GM12891 (cell line): ENCODE data around the gene TRAF7.
"Not testable (repeated sequence)": the region's sequence is repeated elsewhere in the genome, so short reads cannot be mapped to it uniquely, and the experiment has no call there.

Experiments used
- DNase-seq: peaks from one replicate; pipeline ENCODE4 v3.0.0; 2011; ENCODE audit warnings: low spot score; ENCODE audit not compliant: insufficient read length
- FAIRE-seq: peaks from 2 replicates; lab custom pipeline; 2011; peaks lifted over from hg19 to GRCh38; lab: Jason Lieb, UNC
- PAX5 ChIP-seq: IDR thresholded peaks from 2 replicates; pipeline ENCODE4 v1.6.1; 2011; ENCODE audit warnings: low read length, moderate library complexity, mild to moderate bottlenecking; ENCODE audit not compliant: insufficient read depth, severe bottlenecking
- POLR2A ChIP-seq: IDR thresholded peaks from 2 replicates; pipeline ENCODE4 v1.6.1; 2011; ENCODE audit warnings: low read depth, low read length, control low read depth
- POLR2AphosphoS5 ChIP-seq: IDR thresholded peaks from 2 replicates; pipeline ENCODE4 v1.6.1; 2011; ENCODE audit warnings: low read depth, low read length, control low read depth
- POU2F2 ChIP-seq: IDR thresholded peaks from 2 replicates; pipeline ENCODE4 v1.6.1; 2011; ENCODE audit warnings: low read depth, mild to moderate bottlenecking, control low read depth, low read length, moderate library complexity
- SPI1 ChIP-seq: IDR thresholded peaks from 2 replicates; pipeline ENCODE4 v1.6.1; 2011; ENCODE audit warnings: low read depth, low read length, control low read depth
- TAF1 ChIP-seq: IDR thresholded peaks from 2 replicates; pipeline ENCODE4 v1.6.1; 2011; ENCODE audit warnings: low read depth, low read length, control low read depth

The TRAF7 gene

GRCh38 chr16:2129890-2130447 lies 25.6 kb upstream of the TRAF7 start:
- FAIRE-seq, DNase-seq: not testable (repeated sequence)

- DNase-seq, FAIRE-seq: not testable (repeated sequence)
These were observed 21.8 kb upstream of the TRAF7 start for GRCh38 chr16:2133797-2134196.

GRCh38 chr16:2135071-2135470 lies 20.5 kb upstream of the TRAF7 start:
- not testable (repeated sequence) for DNase-seq, FAIRE-seq

GRCh38 chr16:2135770-2136490 lies 19.7 kb upstream of the TRAF7 start, which contains the start of gene PKD1:
TSS of gene PKD1 (minus strand) at chr16:2135898. CDS start at chr16:2135689, 209 bp downstream.
- DNase-seq, result not testable (repeated sequence)
- FAIRE-seq, result peak; percentile 86

GRCh38 chr16:2142942-2143877 lies 12.4 kb upstream of the TRAF7 start:
- no peak for TF ChIP-seq POLR2AphosphoS5
- no peak for TF ChIP-seq SPI1
- no peak for TF ChIP-seq TAF1
- no peak for TF ChIP-seq POLR2A
- TF ChIP-seq POU2F2, result no peak
- no peak for TF ChIP-seq PAX5
- FAIRE-seq (no peak), DNase-seq (no peak)

GRCh38 chr16:2143878-2144485 lies 11.6 kb upstream of the TRAF7 start:
- DNase-seq, result no peak
- no peak for FAIRE-seq
- no peak for TF ChIP-seq TAF1
- TF ChIP-seq SPI1, result no peak
- TF ChIP-seq POLR2A, result no peak
- no peak for TF ChIP-seq POLR2AphosphoS5
- no peak for TF ChIP-seq PAX5
- no peak for TF ChIP-seq POU2F2

GRCh38 chr16:2145843-2146242 lies 9.7 kb upstream of the TRAF7 start:
- no peak for DNase-seq
- TF ChIP-seq POLR2A, result no peak
- TF ChIP-seq POU2F2, result no peak
- no peak for TF ChIP-seq SPI1
- TF ChIP-seq TAF1, result no peak
- no peak for TF ChIP-seq PAX5
- TF ChIP-seq POLR2AphosphoS5, result no peak
- no peak for FAIRE-seq

- no peak for DNase-seq
- TF ChIP-seq POLR2A, result no peak
- TF ChIP-seq POU2F2, result no peak
- no peak for TF ChIP-seq SPI1
- no peak for TF ChIP-seq POLR2AphosphoS5
- TF ChIP-seq PAX5, result no peak
- no peak for TF ChIP-seq TAF1
- no peak for FAIRE-seq
These were observed 8.2 kb upstream of the TRAF7 start for GRCh38 chr16:2147378-2147777.

GRCh38 chr16:2147981-2148671 lies 7.5 kb upstream of the TRAF7 start, which contains the start of gene RAB26:
TSS of gene RAB26 (plus strand) at chr16:2148625. CDS start at chr16:2148784, 159 bp downstream.
- peak; percentile 57 for DNase-seq
- no peak for TF ChIP-seq SPI1
- no peak for TF ChIP-seq PAX5
- no peak for TF ChIP-seq POLR2A
- no peak for TF ChIP-seq TAF1
- TF ChIP-seq POU2F2, result no peak
- no peak for TF ChIP-seq POLR2AphosphoS5
- peak; percentile 41 for FAIRE-seq
